ENCODE measurements around the gene HNRNPC.

Gene HNRNPC

DNA sequence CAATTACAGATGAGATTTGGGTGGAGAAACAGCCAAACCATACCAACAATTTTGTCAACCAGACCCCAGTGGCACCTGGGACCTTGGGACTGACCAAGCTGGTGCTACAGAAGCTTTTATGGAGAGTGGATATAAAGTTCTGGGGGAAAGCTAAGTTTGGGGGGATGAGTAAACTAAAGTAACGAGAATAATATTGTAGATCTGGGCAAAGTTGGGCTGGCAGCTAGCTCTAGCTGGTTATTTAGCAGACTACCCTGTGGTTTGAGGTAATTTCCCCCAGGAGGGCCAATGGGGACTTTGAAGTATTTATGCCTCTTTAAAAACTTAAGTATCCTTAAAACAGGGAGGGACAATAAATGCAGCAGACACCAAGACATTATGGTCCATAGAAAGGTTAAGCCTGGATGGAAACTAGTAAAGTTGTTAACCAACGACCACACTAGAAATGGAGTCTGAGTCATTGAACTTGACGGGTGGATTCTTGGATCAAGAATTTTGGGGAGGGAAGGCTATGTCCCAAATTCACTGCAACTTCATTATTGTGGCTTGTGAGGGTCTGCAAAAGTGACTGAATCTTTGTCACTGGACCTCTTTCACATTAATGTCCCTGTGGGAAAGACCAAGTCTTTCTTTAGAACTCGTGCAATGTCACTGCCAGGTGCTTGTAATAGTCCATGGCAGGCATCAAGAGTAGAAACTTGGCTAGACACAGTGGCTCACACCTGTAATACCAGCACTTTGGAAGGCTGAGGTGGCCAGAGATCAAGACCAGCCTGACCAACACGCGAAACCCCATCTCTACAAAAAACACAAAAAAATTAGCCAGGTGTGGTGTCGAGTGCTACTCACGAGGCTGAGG, 64.8 kb downstream of the HNRNPC start:
- H3K4ac ChIP-seq (ENCODE audit: low read depth in 1 of 2, low read length in 2 of 2), result no peak overlapping the region
- no peak overlapping the region for H2BK15ac ChIP-seq (ENCODE audit: low read depth, poor library complexity, severe bottlenecking)
- 96% methylated on average over 6 of the region's 8 CpGs for WGBS
- no peak overlapping the region for H2BK120ac ChIP-seq (ENCODE audit: low read depth, low read length)
- no peak overlapping the region for H3K4me3 ChIP-seq (ENCODE audit: insufficient read depth in 1 of 2, low read depth in 1 of 2, low read length in 2 of 2)
- no peak overlapping the region for H3K14ac ChIP-seq (ENCODE audit: low read length in 2 of 2)
- H3K36me3 ChIP-seq (ENCODE audit: control insufficient read depth in 1 of 2, insufficient read depth in 2 of 2, low read depth in 1 of 2, low read length in 2 of 2), result peaks cover 14 to 84% of the 10 kb centered on the region in 2 experiments
- H3K79me1 ChIP-seq (replicated peaks; ENCODE audit: low read length, poor library complexity, severe bottlenecking), result peaks cover 12% of the 10 kb centered on the region
- H2BK5ac ChIP-seq (ENCODE audit: low read depth, low read length, poor library complexity, severe bottlenecking), result no peak overlapping the region
- no peak overlapping the region for H2AFZ ChIP-seq (ENCODE audit: low read depth, low read length)
- H2BK12ac ChIP-seq (ENCODE audit: low read length in 2 of 2), result no peak overlapping the region
- H2AK5ac ChIP-seq (ENCODE audit: low read length, severe bottlenecking), result no peak overlapping the region
- no peak overlapping the region for H3K23ac ChIP-seq (ENCODE audit: low read length in 2 of 2)
- H3K18ac ChIP-seq (ENCODE audit: low read depth in 1 of 2, low read length in 2 of 2), result no peak overlapping the region
- no peak overlapping the region for H4K91ac ChIP-seq (ENCODE audit: low read length)
- no peaks in the 10 kb centered on the region for H3K4me1 ChIP-seq (ENCODE audit: control insufficient read depth, insufficient read depth, low read depth, low read length)
- H3K9ac ChIP-seq (ENCODE audit: low read length), result no peak overlapping the region
- no peak for DNase-seq
- no peaks in the 10 kb centered on the region for H3K9me3 ChIP-seq (ENCODE audit: control insufficient read depth, low read length)
- H3K27ac ChIP-seq (ENCODE audit: low read length, poor library complexity, severe bottlenecking), result no peak overlapping the region
- H4K8ac ChIP-seq (ENCODE audit: low read length), result no peak overlapping the region
- H3K27me3 ChIP-seq (ENCODE audit: control insufficient read depth in 1 of 2, insufficient read depth in 1 of 2, low read length in 2 of 2), result no peaks in the 10 kb centered on the region
- no peak overlapping the region for H3K4me2 ChIP-seq (ENCODE audit: low read length, poor library complexity, severe bottlenecking)

- H3K9me3 ChIP-seq (ENCODE audit: control insufficient read depth, low read length), result no peaks in the 10 kb centered on the region
- H2BK12ac ChIP-seq (ENCODE audit: low read length in 2 of 2), result no peak overlapping the region
- no peaks in the 10 kb centered on the region for H3K4me1 ChIP-seq (ENCODE audit: control insufficient read depth, insufficient read depth, low read depth, low read length)
- H3K18ac ChIP-seq (ENCODE audit: low read depth in 1 of 2, low read length in 2 of 2), result no peak overlapping the region
- no peak overlapping the region for H3K23ac ChIP-seq (ENCODE audit: low read length in 2 of 2)
- no peak overlapping the region for H2BK15ac ChIP-seq (ENCODE audit: low read depth, poor library complexity, severe bottlenecking)
- H3K4me3 ChIP-seq (ENCODE audit: insufficient read depth in 1 of 2, low read depth in 1 of 2, low read length in 2 of 2), result no peak overlapping the region
- WGBS, result 91% methylated on average over 8 of the region's 8 CpGs
- no peak overlapping the region for H3K14ac ChIP-seq (ENCODE audit: low read length in 2 of 2)
- H3K79me1 ChIP-seq (replicated peaks; ENCODE audit: low read length, poor library complexity, severe bottlenecking), result peaks cover 12% of the 10 kb centered on the region
- H3K4me2 ChIP-seq (ENCODE audit: low read length, poor library complexity, severe bottlenecking), result no peak overlapping the region
- no peak overlapping the region for H3K27ac ChIP-seq (ENCODE audit: low read length, poor library complexity, severe bottlenecking)
- H3K9ac ChIP-seq (ENCODE audit: low read length), result no peak overlapping the region
- H2AK5ac ChIP-seq (ENCODE audit: low read length, severe bottlenecking), result no peak overlapping the region
- no peak overlapping the region for H2AFZ ChIP-seq (ENCODE audit: low read depth, low read length)
- H2BK120ac ChIP-seq (ENCODE audit: low read depth, low read length), result no peak overlapping the region
- H3K27me3 ChIP-seq (ENCODE audit: control insufficient read depth in 1 of 2, insufficient read depth in 1 of 2, low read length in 2 of 2), result no peaks in the 10 kb centered on the region
- no peak overlapping the region for H4K91ac ChIP-seq (ENCODE audit: low read length)
- no peak overlapping the region for H3K4ac ChIP-seq (ENCODE audit: low read depth in 1 of 2, low read length in 2 of 2)
- peaks cover 14 to 76% of the 10 kb centered on the region in 2 experiments for H3K36me3 ChIP-seq (ENCODE audit: control insufficient read depth in 1 of 2, insufficient read depth in 2 of 2, low read depth in 1 of 2, low read length in 2 of 2)
- DNase-seq, result no peak
- no peak overlapping the region for H2BK5ac ChIP-seq (ENCODE audit: low read depth, low read length, poor library complexity, severe bottlenecking)
- no peak overlapping the region for H4K8ac ChIP-seq (ENCODE audit: low read length)
Observed at GRCh38 chr14:21203470-21204166, 65.6 kb downstream of the HNRNPC start.

- WGBS, result 99% methylated on average over 4 of the region's 4 CpGs
- Histone ChIP-seq H3K9me3 (ENCODE audit: control insufficient read depth, low read length) (no peaks in the 10 kb centered on the region), H3K14ac (ENCODE audit: low read length in 2 of 2) (no peak overlapping the region), H2BK12ac (ENCODE audit: low read length in 2 of 2) (no peak overlapping the region), H3K4me1 (ENCODE audit: control insufficient read depth, insufficient read depth, low read depth, low read length) (no peaks in the 10 kb centered on the region), H3K27ac (ENCODE audit: low read length, poor library complexity, severe bottlenecking) (no peak overlapping the region), H3K9ac (ENCODE audit: low read length) (no peak overlapping the region), H2AK5ac (ENCODE audit: low read length, severe bottlenecking) (no peak overlapping the region), H2BK5ac (ENCODE audit: low read depth, low read length, poor library complexity, severe bottlenecking) (no peak overlapping the region), H3K23ac (ENCODE audit: low read length in 2 of 2) (no peak overlapping the region), H3K18ac (ENCODE audit: low read depth in 1 of 2, low read length in 2 of 2) (no peak overlapping the region), H4K91ac (ENCODE audit: low read length) (no peak overlapping the region), H2AFZ (ENCODE audit: low read depth, low read length) (no peak overlapping the region), H3K4me2 (ENCODE audit: low read length, poor library complexity, severe bottlenecking) (no peak overlapping the region), H2BK15ac (ENCODE audit: low read depth, poor library complexity, severe bottlenecking) (no peak overlapping the region), H2BK120ac (ENCODE audit: low read depth, low read length) (no peak overlapping the region), H3K27me3 (ENCODE audit: control insufficient read depth in 1 of 2, insufficient read depth in 1 of 2, low read length in 2 of 2) (no peaks in the 10 kb centered on the region), H3K4ac (ENCODE audit: low read depth in 1 of 2, low read length in 2 of 2) (no peak overlapping the region), H4K8ac (ENCODE audit: low read length) (no peak overlapping the region), H3K79me1 (replicated peaks; ENCODE audit: low read length, poor library complexity, severe bottlenecking) (peaks cover 11% of the 10 kb centered on the region), H3K36me3 (ENCODE audit: control insufficient read depth in 1 of 2, insufficient read depth in 2 of 2, low read depth in 1 of 2, low read length in 2 of 2) (peaks cover 14 to 67% of the 10 kb centered on the region in 2 experiments), H3K4me3 (ENCODE audit: insufficient read depth in 1 of 2, low read depth in 1 of 2, low read length in 2 of 2) (no peak overlapping the region)
- no peak for DNase-seq
Observed at GRCh38 chr14:21202463-21203358, 66.5 kb downstream of the HNRNPC start.

All from mesenchymal stem cell (in vitro differentiated cells and primary cell).